ENCODE measurements around the gene NYAP2.

Gene NYAP2

DNA sequence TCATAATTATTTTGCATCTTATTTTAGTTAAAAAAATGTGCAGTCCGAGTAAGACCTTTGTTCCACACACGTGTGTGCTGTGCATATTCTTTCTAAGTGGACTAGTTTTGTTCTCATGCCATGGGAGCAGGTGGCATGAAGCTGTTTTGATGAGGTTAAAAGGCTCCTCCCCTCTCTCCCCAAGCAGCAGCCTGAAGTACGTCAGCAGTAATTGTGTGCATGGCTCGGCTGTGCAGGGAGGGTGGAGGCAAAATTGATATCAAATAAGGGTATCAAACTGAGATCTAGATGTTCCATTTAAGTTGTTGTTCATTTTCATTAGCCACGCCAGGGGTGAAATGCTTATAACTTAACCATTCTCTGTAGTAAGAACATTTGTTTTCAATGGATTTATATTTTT is at the start of gene NYAP2:
Gene NYAP2 (plus strand): TSS at position 207 of the 400 bp plus-strand sequence. CDS start 9,171 bp downstream, outside the sequence.
- no peak for DNase-seq (ENCODE audit: low spot score)

- DNase-seq (ENCODE audit: low spot score) = no peak
Measured at GRCh38 chr2:225353579-225354085, 45.9 kb upstream of the NYAP2 start.

DNA sequence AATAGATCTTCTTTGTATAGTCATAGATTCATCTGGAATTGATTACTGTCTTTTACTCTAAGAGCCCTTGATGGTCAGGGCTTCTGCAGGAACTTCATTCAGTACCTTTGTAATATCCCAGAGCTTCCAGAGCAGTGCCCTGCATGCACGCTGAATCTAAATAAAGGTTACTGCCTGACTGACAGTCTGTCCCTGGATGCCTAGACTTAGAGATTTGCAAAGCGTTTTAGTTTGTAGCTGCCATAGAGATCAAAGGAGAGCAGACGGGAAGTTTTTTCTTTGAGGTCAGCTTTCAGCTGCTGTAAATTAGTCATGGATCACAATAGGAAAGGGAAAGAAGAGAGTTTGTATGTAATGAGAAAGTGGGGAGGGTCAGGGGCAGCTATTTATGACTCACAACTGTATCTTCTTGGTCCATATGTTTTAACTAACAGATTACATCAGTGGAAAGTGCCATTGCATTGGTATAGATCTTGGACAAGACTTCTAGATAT is 45.2 kb upstream of the NYAP2 start:
- DNase-seq (ENCODE audit: low spot score) = no peak

DNA sequence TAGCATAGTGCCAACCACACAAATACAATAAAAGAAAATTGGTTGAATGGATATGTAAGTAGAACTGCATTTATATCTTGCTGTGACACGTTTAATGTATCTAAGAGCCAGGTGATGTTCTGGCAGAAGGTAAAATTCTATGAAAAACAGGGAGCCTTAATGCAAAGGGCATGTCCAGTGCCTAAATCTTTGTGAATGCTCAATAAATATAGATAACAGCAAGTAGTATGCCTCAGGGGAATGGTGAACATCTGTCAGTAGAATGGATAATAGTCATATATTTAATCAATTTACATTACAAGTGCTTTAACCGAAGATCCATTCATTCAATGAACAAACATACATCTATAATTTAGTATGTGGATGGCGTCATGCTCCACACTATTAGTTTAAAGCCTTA is 43.7 kb upstream of the NYAP2 start:
- no peak for DNase-seq (ENCODE audit: low spot score)

DNA sequence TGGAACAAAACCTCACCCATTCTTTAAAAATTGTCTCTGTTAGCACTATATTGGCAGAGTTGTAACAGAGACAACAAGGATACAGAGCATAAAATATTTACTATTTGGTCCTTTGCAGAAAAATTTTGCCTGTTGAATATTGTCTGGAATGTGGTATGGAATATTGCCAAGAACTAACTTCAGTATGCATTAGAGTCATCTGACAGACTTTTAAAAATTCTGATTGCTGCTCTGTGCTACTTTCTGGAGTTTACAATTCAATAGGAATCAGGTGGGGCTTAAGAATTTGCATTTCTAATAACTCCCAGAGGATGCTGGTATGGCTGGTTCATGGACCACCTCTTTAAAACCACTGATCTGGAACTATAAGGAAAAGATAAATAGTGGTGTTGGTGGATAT is 32.8 kb upstream of the NYAP2 start:
- DNase-seq (ENCODE audit: low spot score) = no peak

DNA sequence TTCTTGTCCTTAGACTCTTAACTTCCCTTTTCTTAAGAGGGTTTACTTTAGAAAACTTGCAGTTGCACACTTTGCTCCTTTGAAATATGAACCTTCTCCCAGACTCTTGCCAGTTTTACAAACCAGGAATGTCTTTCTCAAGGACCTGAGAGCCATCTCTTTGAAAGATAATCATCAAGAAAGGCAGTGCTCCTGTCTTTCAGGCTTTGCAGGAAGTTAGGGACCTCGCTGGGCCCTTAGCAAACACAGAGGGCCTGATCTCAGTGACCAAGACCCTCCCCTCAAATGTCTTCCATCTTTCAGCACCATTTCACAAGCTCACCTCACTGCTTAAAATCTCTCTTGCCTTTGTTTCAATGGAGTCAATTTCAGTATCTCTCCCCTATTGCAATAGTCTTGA is 32.0 kb upstream of the NYAP2 start:
- DNase-seq (ENCODE audit: low spot score) = no peak

GRCh38 chr2:225378984-225379383 is 20.5 kb upstream of the NYAP2 start:
- no peak for DNase-seq (ENCODE audit: low spot score)

GRCh38 chr2:225379856-225380255 is 19.7 kb upstream of the NYAP2 start:
- no peak for DNase-seq (ENCODE audit: low spot score)

- DNase-seq (ENCODE audit: low spot score) = no peak
Measured at GRCh38 chr2:225381609-225382008, 17.9 kb upstream of the NYAP2 start.

DNA sequence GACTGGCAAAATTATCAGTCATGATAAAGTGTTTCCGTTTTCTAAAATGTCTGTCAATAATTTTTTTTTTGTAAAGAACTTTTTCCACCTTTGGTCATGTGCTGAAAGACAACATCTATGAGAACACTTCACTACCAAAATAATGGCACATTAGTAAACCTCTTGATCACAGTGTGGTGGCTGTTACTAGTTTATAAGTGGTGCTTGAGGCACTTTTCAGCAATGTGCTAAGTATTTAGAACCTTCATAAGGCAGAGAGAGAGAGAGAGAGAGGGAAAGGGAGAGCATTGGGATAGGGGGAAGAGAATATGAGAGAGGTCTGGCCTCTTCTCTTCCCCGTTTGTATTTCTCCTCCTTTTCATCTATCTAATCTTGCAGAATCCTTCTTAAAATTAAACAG is 1.1 kb upstream of the NYAP2 start:
- no peak for DNase-seq (ENCODE audit: low spot score)

DNA sequence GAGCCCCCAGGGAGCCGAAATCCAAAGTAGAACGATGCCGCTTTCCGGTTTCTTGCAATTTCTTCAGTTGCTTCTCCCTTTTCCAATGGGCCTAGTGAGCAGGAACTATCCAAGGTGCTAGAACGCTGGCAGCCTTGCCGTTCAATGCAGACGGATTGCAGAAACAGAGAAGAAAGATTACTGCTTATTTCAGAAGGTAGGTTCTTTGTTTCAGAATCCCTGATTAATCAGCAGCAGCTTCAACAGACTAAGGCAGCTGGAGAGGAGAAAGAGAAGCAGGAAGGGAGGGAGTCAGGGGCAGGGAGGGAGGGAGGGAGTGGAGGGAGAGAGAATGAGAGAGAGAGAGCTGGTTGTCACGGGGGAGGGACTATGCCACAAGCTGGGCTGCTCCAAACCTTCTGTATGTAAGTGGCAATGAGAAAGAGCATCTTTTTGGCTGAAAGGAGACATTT is 576 bp downstream of the NYAP2 start:
- peak; percentile 72 for DNase-seq (ENCODE audit: low spot score)

GRCh38 chr2:225400546-225401400 is 1.3 kb downstream of the NYAP2 start:
- DNase-seq (ENCODE audit: low spot score) = no peak

DNA sequence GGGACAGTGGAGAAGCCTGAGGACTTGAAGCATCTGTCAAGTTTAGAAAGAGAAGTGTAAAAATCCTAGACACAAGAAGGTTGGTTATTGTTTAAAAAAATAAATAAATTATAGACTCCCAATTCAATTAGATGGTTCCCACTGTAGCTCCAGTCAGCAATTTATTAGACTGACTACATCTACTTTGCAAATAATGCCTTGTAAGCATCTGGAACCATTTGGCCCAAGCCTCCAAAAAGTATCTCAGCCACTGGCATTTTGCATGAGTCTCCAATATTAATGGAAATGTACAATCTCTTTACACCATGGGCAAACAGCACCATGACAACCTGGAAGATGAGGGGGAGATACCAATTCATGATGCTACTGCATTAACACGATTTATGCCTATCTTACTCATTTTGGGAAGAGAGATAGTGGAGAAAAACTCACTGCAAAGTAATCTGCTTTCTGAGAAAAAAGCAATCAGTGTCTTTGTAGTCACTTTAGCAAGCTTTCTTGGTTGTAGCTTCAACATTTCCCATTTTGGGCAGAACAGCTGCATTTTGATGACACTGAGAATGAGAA is 2.8 kb downstream of the NYAP2 start:
- DNase-seq (ENCODE audit: low spot score) = no peak

GRCh38 chr2:225411452-225411851 is 11.9 kb downstream of the NYAP2 start:
- no peak for DNase-seq (ENCODE audit: low spot score)

DNA sequence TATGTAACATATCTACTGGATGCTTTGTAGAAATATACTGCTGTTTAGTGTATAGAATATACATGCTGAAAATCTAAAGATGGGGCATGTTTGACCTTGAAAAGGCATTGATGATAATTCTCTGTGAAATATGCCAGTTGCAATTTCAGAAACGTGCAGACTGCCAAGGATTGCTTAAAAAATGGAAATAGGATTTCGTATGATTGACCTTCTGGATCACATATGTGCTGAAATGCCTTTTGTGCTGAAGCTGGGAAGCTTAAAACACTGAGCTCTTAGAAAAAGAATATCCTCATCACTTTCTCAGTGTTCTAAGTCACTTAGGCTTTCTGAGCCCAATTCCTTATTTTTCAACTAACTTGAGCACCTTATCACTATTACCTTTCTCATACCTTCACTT is 14.3 kb downstream of the NYAP2 start:
- no peak for DNase-seq (ENCODE audit: low spot score)

DNA sequence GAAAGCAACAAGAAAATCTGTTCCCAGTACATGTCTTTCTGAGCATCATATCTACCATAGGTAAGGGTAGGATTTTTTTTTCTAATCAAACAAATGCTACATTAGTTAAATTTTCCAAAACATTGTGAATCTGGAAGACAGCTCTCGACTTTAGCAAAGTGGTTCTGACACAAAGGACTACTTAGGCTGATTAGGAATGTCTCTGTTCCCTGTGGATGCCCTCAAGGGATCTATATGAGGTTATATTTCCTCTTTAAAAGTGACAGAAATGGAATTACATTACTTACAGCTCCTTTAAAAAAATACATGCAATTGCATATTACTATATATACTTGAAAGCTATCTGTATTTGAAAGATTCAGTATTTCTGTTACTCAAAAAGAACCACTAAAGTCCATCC is 15.4 kb downstream of the NYAP2 start:
- DNase-seq (ENCODE audit: low spot score) = no peak

- DNase-seq (ENCODE audit: low spot score) = no peak
Measured at GRCh38 chr2:225415341-225415740, 15.8 kb downstream of the NYAP2 start.

DNA sequence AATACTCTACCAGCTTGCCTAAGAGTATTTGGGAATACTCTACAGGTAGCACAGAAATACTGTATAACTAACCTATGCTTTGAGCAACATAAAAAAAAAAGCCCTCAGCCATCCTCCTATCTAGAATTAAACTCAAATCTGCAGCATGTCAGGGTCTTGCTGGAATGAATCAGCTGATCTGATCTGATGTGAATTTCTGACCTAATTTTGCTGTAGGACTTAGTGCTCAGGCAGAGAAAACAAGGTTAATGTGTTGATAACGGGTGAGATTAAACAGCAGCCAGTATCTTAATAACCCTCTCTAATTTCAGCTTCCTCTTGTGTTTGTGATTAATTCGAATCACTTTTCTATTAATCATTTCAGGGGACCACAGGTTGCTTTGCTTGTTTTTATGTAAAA is 16.3 kb downstream of the NYAP2 start:
- DNase-seq (ENCODE audit: low spot score) = no peak

DNA sequence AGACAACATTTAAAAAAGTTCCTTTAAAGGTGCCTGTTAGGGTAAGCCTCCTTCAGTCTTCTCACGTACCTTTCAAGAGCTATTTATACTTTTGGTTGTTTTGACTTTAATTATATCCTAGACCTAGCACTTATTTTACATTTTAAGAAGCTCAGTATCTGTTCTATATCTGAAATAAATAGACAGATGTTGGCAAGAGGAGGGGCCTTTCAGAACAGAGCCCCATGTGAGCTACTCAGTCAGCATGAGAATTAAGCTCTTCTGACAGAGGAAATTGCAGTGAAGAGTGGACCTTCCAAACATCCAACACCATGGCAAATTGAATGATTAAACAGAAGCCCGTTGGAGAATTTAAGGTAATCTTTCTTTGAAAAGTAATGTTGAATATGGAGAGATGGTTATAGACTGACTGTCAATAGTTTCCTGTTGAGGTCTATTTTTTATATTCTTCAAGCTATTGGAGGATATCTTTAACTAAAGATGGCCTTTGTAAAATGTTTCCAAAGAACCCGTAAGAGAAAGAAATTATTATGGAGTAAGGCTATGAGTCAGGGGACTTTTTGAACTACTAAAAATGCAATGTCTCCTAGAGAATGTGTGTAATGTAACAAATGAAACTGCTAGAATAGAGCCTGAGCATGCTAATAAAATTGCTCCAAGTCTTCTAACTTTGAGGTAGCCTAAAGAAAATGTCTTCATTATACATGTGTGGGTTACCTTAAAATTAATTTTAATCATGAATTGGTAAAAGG is 17.3 kb downstream of the NYAP2 start:
- DNase-seq (ENCODE audit: low spot score) = no peak

GRCh38 chr2:225419033-225419432 is 19.5 kb downstream of the NYAP2 start:
- no peak for DNase-seq (ENCODE audit: low spot score)

DNA sequence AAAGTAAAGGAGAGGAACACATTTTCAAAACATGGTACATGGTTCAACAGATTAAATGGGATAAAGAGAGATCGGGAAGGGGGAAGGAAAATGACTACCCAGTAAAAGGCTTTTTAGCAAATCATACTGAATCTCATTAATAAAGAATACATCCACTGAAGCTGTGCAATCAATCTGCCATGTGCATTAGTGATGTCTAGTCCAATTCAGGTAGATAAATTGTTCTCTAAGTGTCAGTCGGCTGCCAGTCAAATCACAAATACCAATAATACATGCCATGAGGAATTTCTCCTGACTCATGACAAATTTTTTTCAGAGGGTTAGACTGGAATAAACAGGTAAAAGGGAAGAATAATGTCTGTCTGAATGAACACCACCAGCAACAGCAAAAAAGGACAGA is 22.6 kb downstream of the NYAP2 start:
- DNase-seq (ENCODE audit: low spot score) = no peak

DNA sequence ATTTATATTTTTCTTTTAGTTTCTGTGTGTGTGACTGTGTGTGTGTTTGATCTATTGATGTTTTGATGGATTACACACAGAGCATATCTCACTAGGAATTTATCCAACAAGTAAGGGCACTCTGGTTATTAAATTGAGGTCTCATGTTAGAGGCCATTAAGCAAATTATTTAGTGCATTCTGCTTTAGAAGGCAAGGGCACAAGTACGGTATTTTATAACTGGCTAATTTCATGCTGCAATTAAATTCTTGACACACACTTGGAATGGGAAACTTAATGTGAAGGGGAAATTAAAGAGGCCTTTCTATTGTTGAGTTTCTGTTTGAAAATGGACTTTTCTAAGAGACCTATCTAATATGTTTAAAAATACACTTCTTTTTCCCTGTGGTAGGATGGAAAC is 25.8 kb downstream of the NYAP2 start:
- no peak for DNase-seq (ENCODE audit: low spot score)

- DNase-seq (ENCODE audit: low spot score) = no peak
Measured at GRCh38 chr2:225428360-225428759, 28.9 kb downstream of the NYAP2 start.
